Epithelial cell of esophagus (primary cell): ENCODE results near the gene CERK.

Source experiments
- DNase-seq: peaks from one replicate; pipeline ENCODE4 v3.0.0; 2010; ENCODE audit warnings: low read depth
- H3K4me3 ChIP-seq: 2 replicates; pipeline ENCODE4 v1.5.1; 2011; ENCODE audit warnings: mild to moderate bottlenecking, low read length, control low read depth
- TF ChIP-seq, protein P1 (sequence below): IDR thresholded peaks from 2 replicates; pipeline ENCODE4 v1.5.1; 2011; ENCODE audit warnings: low read depth, mild to moderate bottlenecking, low read length, control low read depth, inconsistent platforms; ENCODE audit not compliant: insufficient read depth; ENCODE audit errors: missing control alignments

The CERK gene

DNA sequence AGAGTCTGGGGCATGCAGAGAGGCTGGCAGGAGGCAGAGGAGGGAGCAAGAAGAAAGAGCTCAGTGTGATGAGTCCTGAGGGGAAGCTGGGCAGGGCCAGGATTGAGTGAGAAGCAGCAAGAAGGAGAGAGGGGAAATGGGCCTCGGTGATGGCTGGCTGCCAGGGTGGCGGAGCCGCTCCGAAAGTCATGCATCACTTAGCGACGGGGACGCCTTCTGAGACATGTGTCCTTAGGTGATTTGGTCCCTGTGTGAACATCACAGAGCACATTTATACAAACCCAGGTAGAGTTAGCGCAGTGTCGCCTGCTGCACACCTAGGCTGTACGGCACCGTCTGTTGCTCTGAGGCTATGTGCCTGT, 39.5 kb upstream of the CERK start:
- DNase-seq, result no peak
- TF ChIP-seq, protein P1, sequence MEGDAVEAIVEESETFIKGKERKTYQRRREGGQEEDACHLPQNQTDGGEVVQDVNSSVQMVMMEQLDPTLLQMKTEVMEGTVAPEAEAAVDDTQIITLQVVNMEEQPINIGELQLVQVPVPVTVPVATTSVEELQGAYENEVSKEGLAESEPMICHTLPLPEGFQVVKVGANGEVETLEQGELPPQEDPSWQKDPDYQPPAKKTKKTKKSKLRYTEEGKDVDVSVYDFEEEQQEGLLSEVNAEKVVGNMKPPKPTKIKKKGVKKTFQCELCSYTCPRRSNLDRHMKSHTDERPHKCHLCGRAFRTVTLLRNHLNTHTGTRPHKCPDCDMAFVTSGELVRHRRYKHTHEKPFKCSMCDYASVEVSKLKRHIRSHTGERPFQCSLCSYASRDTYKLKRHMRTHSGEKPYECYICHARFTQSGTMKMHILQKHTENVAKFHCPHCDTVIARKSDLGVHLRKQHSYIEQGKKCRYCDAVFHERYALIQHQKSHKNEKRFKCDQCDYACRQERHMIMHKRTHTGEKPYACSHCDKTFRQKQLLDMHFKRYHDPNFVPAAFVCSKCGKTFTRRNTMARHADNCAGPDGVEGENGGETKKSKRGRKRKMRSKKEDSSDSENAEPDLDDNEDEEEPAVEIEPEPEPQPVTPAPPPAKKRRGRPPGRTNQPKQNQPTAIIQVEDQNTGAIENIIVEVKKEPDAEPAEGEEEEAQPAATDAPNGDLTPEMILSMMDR, result no peak
- no peak overlapping the region for H3K4me3 ChIP-seq

- TF ChIP-seq, protein P1, result no peak
- H3K4me3 ChIP-seq, result no peak overlapping the region
- no peak for DNase-seq
These were observed 39.0 kb upstream of the CERK start for GRCh38 chr22:46776876-46777608.

DNA sequence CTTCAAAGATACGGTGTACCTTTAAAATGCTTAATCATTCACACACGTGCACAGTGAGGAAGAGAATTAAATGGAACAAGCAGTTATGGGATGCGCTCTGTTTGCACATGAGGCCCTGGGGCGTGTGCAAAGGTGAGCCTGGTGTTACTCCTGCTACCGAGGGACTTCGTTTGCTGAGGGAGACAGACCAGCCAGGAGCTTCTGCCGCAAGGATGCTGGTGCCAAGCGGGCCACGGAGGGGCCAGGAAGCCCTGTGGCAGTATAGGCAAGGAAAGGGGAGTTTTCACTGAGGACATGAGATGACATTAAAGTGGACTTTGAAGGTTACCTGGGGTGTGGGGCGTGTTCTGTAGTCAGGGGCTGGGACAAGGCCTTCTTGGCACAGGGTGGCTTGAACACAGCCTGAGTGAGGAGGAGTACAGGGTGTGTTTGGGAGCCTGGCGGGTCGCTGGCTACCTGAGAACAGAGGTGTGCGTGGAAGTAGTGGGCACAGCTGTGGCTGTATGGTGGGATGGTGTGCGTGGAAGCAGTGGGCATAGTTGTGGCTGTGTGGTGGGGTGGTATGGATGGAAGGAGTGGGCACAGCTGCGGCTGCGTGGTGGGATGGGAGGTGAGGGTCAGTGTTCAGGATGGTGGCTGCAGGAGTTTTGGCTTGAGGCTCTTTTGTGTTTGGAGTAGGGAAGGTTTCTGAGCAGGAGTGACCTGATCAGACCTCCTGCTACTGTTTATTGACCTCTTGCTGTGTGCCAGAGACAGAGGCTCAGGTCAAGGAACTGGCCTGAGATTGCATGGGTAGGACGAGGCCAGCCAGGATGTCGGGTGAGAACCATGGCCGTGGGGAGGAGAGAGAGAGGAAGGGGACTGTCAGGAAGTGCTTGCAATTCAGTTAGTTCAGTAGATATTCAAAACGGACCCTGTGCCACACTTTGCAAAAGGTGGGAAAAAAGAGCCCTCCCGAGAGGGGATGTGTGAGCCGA, 38.1 kb upstream of the CERK start:
- DNase-seq, result no peak
- H3K4me3 ChIP-seq, result no peak overlapping the region
- TF ChIP-seq, protein P1, result no peak

DNA sequence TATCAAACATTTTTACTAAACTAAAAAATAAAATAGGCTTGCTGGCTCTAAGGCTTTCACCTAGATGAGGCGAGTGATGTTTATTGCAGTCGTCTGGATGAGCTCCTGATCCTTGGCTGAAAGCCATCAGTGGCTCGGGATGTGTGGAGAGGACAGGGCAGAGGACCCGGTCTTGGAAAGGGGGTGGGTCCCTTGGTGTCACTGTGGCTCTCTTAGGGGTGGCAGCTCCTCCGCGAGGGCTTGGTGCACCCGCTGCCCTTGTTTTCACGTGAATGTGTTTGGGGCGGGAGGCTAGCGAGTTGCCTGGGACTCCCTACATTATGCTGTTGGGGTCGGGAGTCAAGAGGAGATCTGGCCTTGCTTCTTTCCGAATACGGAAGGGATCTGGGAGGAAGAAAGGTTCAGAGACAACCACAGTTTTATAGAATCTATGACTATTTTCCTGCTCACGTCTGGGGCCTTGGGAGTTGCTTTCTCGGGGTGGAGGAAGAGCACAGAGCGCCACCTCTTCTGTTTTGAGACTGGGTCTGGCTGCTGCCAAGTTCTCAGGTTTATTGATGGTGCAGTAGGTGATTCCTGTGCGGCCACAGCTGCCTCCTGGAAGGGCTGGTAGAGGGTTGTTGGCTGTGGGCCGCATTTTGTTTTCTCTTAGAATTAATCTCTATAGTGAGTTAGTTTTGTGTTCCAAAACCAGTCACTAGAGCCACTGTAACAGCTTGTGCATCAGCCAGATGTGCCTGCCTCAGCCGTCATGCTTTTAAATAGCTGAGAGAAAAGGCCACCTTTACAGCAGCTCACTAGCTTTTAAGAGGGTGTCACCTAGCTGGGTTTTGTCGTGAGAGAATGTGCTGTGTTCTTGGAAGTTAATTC, 37.2 kb upstream of the CERK start:
- TF ChIP-seq, protein P1, result no peak

GRCh38 chr22:46774253-46774979, 36.4 kb upstream of the CERK start:
- peak overlapping the region; percentile 17 for H3K4me3 ChIP-seq
- TF ChIP-seq, protein P1, result peak; percentile 10
- DNase-seq, result no peak

More for the DNA sequence above, 37.2 kb upstream of the CERK start:
- no peak for DNase-seq
- no peak overlapping the region for H3K4me3 ChIP-seq

GRCh38 chr22:46773076-46773475, 35.0 kb upstream of the CERK start:
- no peak overlapping the region for H3K4me3 ChIP-seq
- TF ChIP-seq, protein P1, result no peak
- no peak for DNase-seq
